Ishikawa (cell line): ENCODE results near the gene ATP9A.

Experiments used
- CEBPB ChIP-seq: IDR thresholded peaks from 2 replicates; pipeline ENCODE4 v1.6.1; 2012
- CREB1 ChIP-seq: IDR thresholded peaks from 2 replicates; pipeline ENCODE4 v1.6.1; 2012; ENCODE audit warnings: low read depth
- EGR1 ChIP-seq: IDR thresholded peaks from 2 replicates; pipeline ENCODE4 v1.6.1; 2012
- EP300 ChIP-seq: IDR thresholded peaks from 2 replicates; pipeline ENCODE4 v1.6.1; 2012; ENCODE audit warnings: borderline replicate concordance
- FOXM1 ChIP-seq: IDR thresholded peaks from 2 replicates; pipeline ENCODE4 v1.6.1; 2012; ENCODE audit warnings: low read depth, borderline replicate concordance
- NFIC ChIP-seq: IDR thresholded peaks from 2 replicates; pipeline ENCODE4 v1.6.1; 2012
- RAD21 ChIP-seq: IDR thresholded peaks from 2 replicates; pipeline ENCODE4 v1.6.1; 2012; ENCODE audit warnings: low read depth
- TAF1 ChIP-seq: IDR thresholded peaks from 2 replicates; pipeline ENCODE4 v1.6.1; 2012; ENCODE audit warnings: low read depth, mild to moderate bottlenecking
- TCF12 ChIP-seq: IDR thresholded peaks from 2 replicates; pipeline ENCODE4 v1.6.1; 2012; ENCODE audit warnings: low read depth
- TEAD4 ChIP-seq: IDR thresholded peaks from 2 replicates; pipeline ENCODE4 v1.6.1; 2012
- YY1 ChIP-seq: IDR thresholded peaks from 2 replicates; pipeline ENCODE4 v1.6.1; 2012; ENCODE audit warnings: low read depth
- ZBTB7A ChIP-seq: IDR thresholded peaks from 2 replicates; pipeline ENCODE4 v1.6.1; 2012; ENCODE audit warnings: low read depth
- TF ChIP-seq, protein P1 (sequence below): IDR thresholded peaks from 2 replicates; pipeline ENCODE4 v1.6.1; 2012
- TF ChIP-seq, protein P2 (sequence below): IDR thresholded peaks from 2 replicates; pipeline ENCODE4 v1.6.1; 2012
- TF ChIP-seq, protein P3 (sequence below): IDR thresholded peaks from 2 replicates; pipeline ENCODE4 v1.6.1; 2012; ENCODE audit warnings: low read depth, mild to moderate bottlenecking

The ATP9A gene

DNA sequence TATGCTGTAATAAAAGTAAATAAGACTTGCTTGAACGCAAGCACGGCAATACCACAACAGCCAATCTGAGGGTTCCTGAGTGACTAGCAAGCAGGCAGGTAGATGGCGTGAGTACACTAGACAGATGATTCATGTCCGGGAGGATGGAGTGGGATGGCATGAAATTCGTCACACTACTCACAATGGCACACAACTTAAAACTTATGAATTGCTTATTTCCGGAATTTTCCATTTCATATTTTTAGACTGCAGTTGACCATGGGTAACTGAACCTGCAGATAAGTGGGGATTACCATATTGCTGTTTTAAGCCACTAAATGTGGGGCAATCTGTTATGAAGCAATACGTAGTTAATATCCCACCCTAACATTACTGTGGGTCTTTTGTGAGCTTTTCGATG, 132.1 kb downstream of the ATP9A start:
- TF ChIP-seq EP300 (no peak), EGR1 (no peak), RAD21 (no peak), CEBPB (no peak)
- TF ChIP-seq, protein P1, sequence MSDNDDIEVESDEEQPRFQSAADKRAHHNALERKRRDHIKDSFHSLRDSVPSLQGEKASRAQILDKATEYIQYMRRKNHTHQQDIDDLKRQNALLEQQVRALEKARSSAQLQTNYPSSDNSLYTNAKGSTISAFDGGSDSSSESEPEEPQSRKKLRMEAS: no peak

DNA sequence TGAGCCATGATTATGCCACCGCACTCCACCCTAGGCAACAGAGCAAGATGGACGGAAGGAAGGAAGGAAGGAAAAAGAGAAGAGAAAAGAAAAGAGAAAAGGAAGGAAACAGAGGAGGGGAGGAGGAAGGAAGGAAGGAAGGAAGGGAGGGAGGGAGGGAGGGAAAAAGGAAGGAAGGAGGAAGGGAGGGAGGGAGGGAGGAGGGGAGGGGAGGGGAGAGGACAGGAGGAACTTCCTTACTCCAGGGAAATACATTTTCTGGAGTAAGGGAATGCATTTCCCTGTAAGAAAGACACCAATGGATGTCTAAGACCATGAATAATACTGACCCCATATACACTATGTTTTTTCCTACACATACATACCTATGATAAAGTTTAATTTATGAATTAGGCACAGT, 132.5 kb downstream of the ATP9A start:
- TF ChIP-seq FOXM1 (no peak), CEBPB (no peak), ZBTB7A (no peak), EP300 (no peak), NFIC (no peak), TEAD4 (no peak), RAD21 (no peak), EGR1 (no peak), TCF12 (no peak), YY1 (no peak), CREB1 (no peak)
- TF ChIP-seq, protein P2, sequence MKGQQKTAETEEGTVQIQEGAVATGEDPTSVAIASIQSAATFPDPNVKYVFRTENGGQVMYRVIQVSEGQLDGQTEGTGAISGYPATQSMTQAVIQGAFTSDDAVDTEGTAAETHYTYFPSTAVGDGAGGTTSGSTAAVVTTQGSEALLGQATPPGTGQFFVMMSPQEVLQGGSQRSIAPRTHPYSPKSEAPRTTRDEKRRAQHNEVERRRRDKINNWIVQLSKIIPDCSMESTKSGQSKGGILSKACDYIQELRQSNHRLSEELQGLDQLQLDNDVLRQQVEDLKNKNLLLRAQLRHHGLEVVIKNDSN: no peak
- TF ChIP-seq, protein P1: no peak

DNA sequence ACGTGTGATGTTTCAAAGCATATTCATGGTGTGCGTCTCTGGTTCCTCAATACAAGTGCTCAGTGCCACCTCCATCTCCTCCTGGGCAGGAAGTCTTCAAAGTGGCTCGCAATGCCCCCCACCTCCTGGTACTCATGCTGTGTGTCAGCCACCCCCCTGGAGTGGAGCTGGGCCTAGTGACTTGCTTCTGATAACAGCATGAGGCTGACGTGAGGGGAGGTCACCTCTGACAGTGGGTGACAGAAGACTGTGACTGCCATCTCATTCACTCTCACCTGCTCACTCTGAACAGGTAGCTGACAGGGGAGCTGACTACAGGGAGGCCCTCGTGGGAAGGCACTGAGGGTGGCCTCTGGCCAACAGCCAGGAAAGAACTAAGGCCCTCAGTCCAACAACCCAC, 133.3 kb downstream of the ATP9A start:
- TF ChIP-seq NFIC: no peak
- no peak for TF ChIP-seq YY1
- TF ChIP-seq, protein P3, sequence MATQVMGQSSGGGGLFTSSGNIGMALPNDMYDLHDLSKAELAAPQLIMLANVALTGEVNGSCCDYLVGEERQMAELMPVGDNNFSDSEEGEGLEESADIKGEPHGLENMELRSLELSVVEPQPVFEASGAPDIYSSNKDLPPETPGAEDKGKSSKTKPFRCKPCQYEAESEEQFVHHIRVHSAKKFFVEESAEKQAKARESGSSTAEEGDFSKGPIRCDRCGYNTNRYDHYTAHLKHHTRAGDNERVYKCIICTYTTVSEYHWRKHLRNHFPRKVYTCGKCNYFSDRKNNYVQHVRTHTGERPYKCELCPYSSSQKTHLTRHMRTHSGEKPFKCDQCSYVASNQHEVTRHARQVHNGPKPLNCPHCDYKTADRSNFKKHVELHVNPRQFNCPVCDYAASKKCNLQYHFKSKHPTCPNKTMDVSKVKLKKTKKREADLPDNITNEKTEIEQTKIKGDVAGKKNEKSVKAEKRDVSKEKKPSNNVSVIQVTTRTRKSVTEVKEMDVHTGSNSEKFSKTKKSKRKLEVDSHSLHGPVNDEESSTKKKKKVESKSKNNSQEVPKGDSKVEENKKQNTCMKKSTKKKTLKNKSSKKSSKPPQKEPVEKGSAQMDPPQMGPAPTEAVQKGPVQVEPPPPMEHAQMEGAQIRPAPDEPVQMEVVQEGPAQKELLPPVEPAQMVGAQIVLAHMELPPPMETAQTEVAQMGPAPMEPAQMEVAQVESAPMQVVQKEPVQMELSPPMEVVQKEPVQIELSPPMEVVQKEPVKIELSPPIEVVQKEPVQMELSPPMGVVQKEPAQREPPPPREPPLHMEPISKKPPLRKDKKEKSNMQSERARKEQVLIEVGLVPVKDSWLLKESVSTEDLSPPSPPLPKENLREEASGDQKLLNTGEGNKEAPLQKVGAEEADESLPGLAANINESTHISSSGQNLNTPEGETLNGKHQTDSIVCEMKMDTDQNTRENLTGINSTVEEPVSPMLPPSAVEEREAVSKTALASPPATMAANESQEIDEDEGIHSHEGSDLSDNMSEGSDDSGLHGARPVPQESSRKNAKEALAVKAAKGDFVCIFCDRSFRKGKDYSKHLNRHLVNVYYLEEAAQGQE: no peak
- no peak for TF ChIP-seq TEAD4
- TF ChIP-seq TCF12: no peak
- TF ChIP-seq CREB1: no peak
- no peak for TF ChIP-seq ZBTB7A
- no peak for TF ChIP-seq RAD21
- TF ChIP-seq EP300: no peak
- TF ChIP-seq, protein P2: no peak

DNA sequence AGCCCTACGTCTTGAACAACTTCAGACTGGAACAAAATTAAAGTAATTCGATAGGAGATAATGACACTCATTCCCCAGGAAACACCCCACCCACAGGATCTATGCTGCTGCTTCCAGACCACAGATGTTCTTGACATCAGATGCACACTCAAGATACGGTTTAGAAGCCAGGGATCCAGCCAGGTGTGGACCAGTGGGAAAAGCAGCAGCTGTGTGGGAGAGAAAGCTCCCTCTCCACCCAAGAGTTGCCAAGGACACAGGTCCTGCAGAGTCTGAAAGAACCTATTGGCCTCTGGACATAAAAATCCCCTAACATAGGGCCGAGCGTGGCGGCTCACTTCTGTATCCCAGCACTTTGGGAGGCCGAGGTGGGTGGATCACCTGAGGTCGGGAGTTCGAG, 133.9 kb downstream of the ATP9A start:
- TF ChIP-seq CEBPB (no peak), TEAD4 (no peak), ZBTB7A (no peak), EP300 (no peak), NFIC (no peak)
- TF ChIP-seq, protein P3: no peak
- TF ChIP-seq, protein P2: no peak

DNA sequence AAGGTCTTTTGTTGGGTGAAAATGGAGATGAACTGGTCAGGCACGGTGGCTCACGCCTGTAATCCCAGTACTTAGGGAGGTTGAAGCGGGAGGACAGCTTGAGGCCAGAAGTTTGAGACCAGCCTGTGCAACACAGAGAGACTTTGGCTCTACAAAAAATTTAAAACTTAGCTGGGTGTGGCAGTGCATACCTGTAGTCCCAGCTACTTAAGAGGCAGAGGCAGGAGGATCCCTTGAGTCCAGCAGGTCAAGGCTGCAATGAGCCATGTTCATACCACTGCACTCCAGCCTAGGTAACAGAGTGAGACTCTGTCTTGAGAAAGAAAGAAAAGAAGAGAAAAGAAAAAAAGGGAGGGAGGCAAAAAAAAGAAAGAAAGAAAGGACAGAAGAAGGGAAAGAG, 134.8 kb downstream of the ATP9A start:
- no peak for TF ChIP-seq EGR1
- TF ChIP-seq YY1: no peak
- no peak for TF ChIP-seq FOXM1
- TF ChIP-seq EP300: no peak
- TF ChIP-seq RAD21: no peak
- TF ChIP-seq, protein P3: no peak
- TF ChIP-seq, protein P1: no peak
- TF ChIP-seq TEAD4: no peak
- no peak for TF ChIP-seq TAF1
